Thyroid gland (tissue), 4 donors: Measurements from ENCODE around the gene PRRC1. TPM values are rescaled to one million over a fixed set of nuclear protein-coding genes. Genes with fewer than 3 reads are reported as not detected.

ENCODE experiments used
- DNase-seq, 2 donors: peaks; one replicate each; pipeline ENCODE4 v3.0.0-alpha.2; 2019
- H3K27ac ChIP-seq, 3 donors: fragments of 200-600 bp; sonication (generic); 1 replicate in 2 of 3; 2 replicates in 1 of 3; pipeline ENCODE4 v1.5.1; 2016 to 2019; ENCODE audit warnings: mild to moderate bottlenecking in 1 of 3, moderate library complexity in 1 of 3
- H3K27me3 ChIP-seq: fragments of 200-600 bp; sonication (generic); one replicate; pipeline ENCODE4 v1.5.1; 2019
- H3K36me3 ChIP-seq, 2 donors: fragments of 200-600 bp; sonication (generic); one replicate each; pipeline ENCODE4 v1.5.1; 2016 to 2019
- H3K4me1 ChIP-seq, 2 donors: fragments of 200-600 bp; sonication (generic); one replicate each; pipeline ENCODE4 v1.5.1; 2017 to 2019
- H3K4me3 ChIP-seq, 3 donors: fragments of 200-600 bp; sonication (generic); replicated peaks in 1 of 3; 1 replicate in 2 of 3; 2 replicates in 1 of 3; pipeline ENCODE4 v1.5.1; 2016; ENCODE audit warnings: mild to moderate bottlenecking in 1 of 3
- H3K9me3 ChIP-seq: fragments of 200-600 bp; sonication (generic); one replicate; pipeline ENCODE4 v1.5.1; 2017
- CTCF ChIP-seq, 6 experiments: fragments of 200-600 bp in 3 of 6; fragments of 450-650 bp in 3 of 6; sonication (generic) in 3 of 6; IDR thresholded peaks; one replicate each; pipeline ENCODE4 v1.5.1; 2016 to 2019; ENCODE audit warnings: antibody characterized with exemption in 6 of 6, mild to moderate bottlenecking in 2 of 6, inconsistent platforms in 1 of 6, moderate library complexity in 1 of 6
- POLR2A ChIP-seq, 2 donors: fragments of 450-650 bp; IDR thresholded peaks; one replicate each; pipeline ENCODE4 v1.6.1; 2017; ENCODE audit warnings: antibody characterized with exemption in 2 of 2, mild to moderate bottlenecking in 2 of 2, moderate library complexity in 1 of 2
- WGBS, 2 donors: methylation state at CpG; one replicate each; pipeline ENCODE4 v1.1.5; 2017; 5-methylcytosine and 5-hydroxymethylcytosine counted together
- intact Hi-C: fragments of 100-400 bp; cut with DNase I; formaldehyde crosslinking; loops from one replicate; pipeline ENCODE4 v1.15.1; 2023
- total RNA-seq, 4 donors: library from RNA; depleted of rRNA; stranded (reverse); fragments of >200 nt; gene quantifications; one replicate each; pipeline ENCODE4 v1.2.3, GENCODE V29; 2016

PRRC1 gene
- total RNA-seq, 4 donors from 2014 or later: 47.4 to 79.0 (median 70.9) TPM

- H3K27me3 ChIP-seq: no peaks in the 10 kb centered on the region
- intact Hi-C loops: no loop called here
- no peak for DNase-seq
Observed at GRCh38 chr5:127581450-127581849, 64.0 kb downstream of the PRRC1 start.

GRCh38 chr5:127582773-127583370 lies 65.4 kb downstream of the PRRC1 start:
- intact Hi-C loops: no loop called here
- 83 to 92% methylated on average over 3 of the region's 3 CpGs for WGBS, 2 donors
- no peaks in the 10 kb centered on the region for H3K9me3 ChIP-seq
- H3K4me3 ChIP-seq: no peak overlapping the region
- no peaks in the 10 kb centered on the region for H3K36me3 ChIP-seq
- H3K27ac ChIP-seq: no peak overlapping the region
- DNase-seq: no peak
- TF ChIP-seq POLR2A (IDR thresholded peaks at IDR 0.05) (no peak), CTCF (IDR thresholded peaks at IDR 0.05) (no peak)
- H3K27me3 ChIP-seq: no peaks in the 10 kb centered on the region
- H3K4me1 ChIP-seq: no peaks in the 10 kb centered on the region

More at GRCh38 chr5:127581450-127581849, 64.0 kb downstream of the PRRC1 start:
- Histone ChIP-seq H3K4me1 (no peaks in the 10 kb centered on the region), H3K4me3 (no peak overlapping the region), H3K9me3 (no peaks in the 10 kb centered on the region), H3K27ac (no peak overlapping the region), H3K36me3 (no peaks in the 10 kb centered on the region)
- TF ChIP-seq CTCF (IDR thresholded peaks at IDR 0.05): no peak
- TF ChIP-seq POLR2A (IDR thresholded peaks at IDR 0.05): no peak
- WGBS, 2 donors: 93 to 98% methylated on average over 2 of the region's 2 CpGs

GRCh38 chr5:127583866-127584265 lies 66.4 kb downstream of the PRRC1 start:
- Histone ChIP-seq H3K36me3 (no peaks in the 10 kb centered on the region), H3K4me1 (no peaks in the 10 kb centered on the region), H3K4me3 (no peak overlapping the region), H3K27me3 (no peaks in the 10 kb centered on the region), H3K9me3 (no peaks in the 10 kb centered on the region), H3K27ac (no peak overlapping the region)
- 89 to 90% methylated on average over 1 of the region's 1 CpG for WGBS, 2 donors
- DNase-seq: no peak
- TF ChIP-seq POLR2A (IDR thresholded peaks at IDR 0.05) (no peak), CTCF (IDR thresholded peaks at IDR 0.05) (no peak)
- intact Hi-C loops: no loop called here

GRCh38 chr5:127585661-127586060 lies 68.2 kb downstream of the PRRC1 start:
- WGBS, 2 donors: 67 to 76% methylated on average over 3 of the region's 3 CpGs
- Histone ChIP-seq H3K27ac (no peak overlapping the region), H3K4me1 (peaks cover 12 to 14% of the 10 kb centered on the region in 2 donors), H3K9me3 (no peaks in the 10 kb centered on the region), H3K4me3 (no peak overlapping the region), H3K36me3 (no peaks in the 10 kb centered on the region), H3K27me3 (no peaks in the 10 kb centered on the region)
- TF ChIP-seq POLR2A (IDR thresholded peaks at IDR 0.05): no peak
- no peak for TF ChIP-seq CTCF (IDR thresholded peaks at IDR 0.05)
- intact Hi-C loops: no loop called here
- DNase-seq: no peak

- 82 to 86% methylated on average over 5 of the region's 5 CpGs for WGBS, 2 donors
Observed at GRCh38 chr5:127586066-127586770, 68.8 kb downstream of the PRRC1 start.

More at GRCh38 chr5:127586066-127586770, 68.8 kb downstream of the PRRC1 start:
- no peak overlapping the region for H3K27ac ChIP-seq
- H3K36me3 ChIP-seq: no peaks in the 10 kb centered on the region
- no peak overlapping the region for H3K4me3 ChIP-seq
- H3K9me3 ChIP-seq: no peaks in the 10 kb centered on the region
- no peaks in the 10 kb centered on the region for H3K27me3 ChIP-seq
- H3K4me1 ChIP-seq: peaks cover 12 to 14% of the 10 kb centered on the region in 2 donors
- intact Hi-C loops: no loop called here
- no peak for DNase-seq
- TF ChIP-seq POLR2A (IDR thresholded peaks at IDR 0.05) (no peak), CTCF (IDR thresholded peaks at IDR 0.05) (no peak)
